Thyroid gland (tissue), 4 donors: Measurements from ENCODE around the gene DLGAP3. TPM values are rescaled to one million over a fixed set of nuclear protein-coding genes. Genes with fewer than 3 reads are reported as not detected.
A peak's percentile ranks its signal among the peaks of the same experiment; 100 is the strongest.

Experiments
- DNase-seq, 2 donors: peaks; one replicate each; pipeline ENCODE4 v3.0.0-alpha.2; 2019
- H3K27ac ChIP-seq, 3 donors: fragments of 200-600 bp; sonication (generic); 1 replicate in 2 of 3; 2 replicates in 1 of 3; pipeline ENCODE4 v1.5.1; 2016 to 2019; ENCODE audit warnings: mild to moderate bottlenecking in 1 of 3, moderate library complexity in 1 of 3
- H3K27me3 ChIP-seq: fragments of 200-600 bp; sonication (generic); one replicate; pipeline ENCODE4 v1.5.1; 2019
- H3K36me3 ChIP-seq, 2 donors: fragments of 200-600 bp; sonication (generic); one replicate each; pipeline ENCODE4 v1.5.1; 2016 to 2019
- H3K4me1 ChIP-seq, 2 donors: fragments of 200-600 bp; sonication (generic); one replicate each; pipeline ENCODE4 v1.5.1; 2017 to 2019
- H3K4me3 ChIP-seq, 3 donors: fragments of 200-600 bp; sonication (generic); replicated peaks in 1 of 3; 1 replicate in 2 of 3; 2 replicates in 1 of 3; pipeline ENCODE4 v1.5.1; 2016; ENCODE audit warnings: mild to moderate bottlenecking in 1 of 3
- H3K9me3 ChIP-seq: fragments of 200-600 bp; sonication (generic); one replicate; pipeline ENCODE4 v1.5.1; 2017
- CTCF ChIP-seq, 6 experiments: fragments of 200-600 bp in 3 of 6; fragments of 450-650 bp in 3 of 6; sonication (generic) in 3 of 6; IDR thresholded peaks; one replicate each; pipeline ENCODE4 v1.5.1; 2016 to 2019; ENCODE audit warnings: antibody characterized with exemption in 6 of 6, mild to moderate bottlenecking in 2 of 6, inconsistent platforms in 1 of 6, moderate library complexity in 1 of 6
- POLR2A ChIP-seq, 2 donors: fragments of 450-650 bp; IDR thresholded peaks; one replicate each; pipeline ENCODE4 v1.6.1; 2017; ENCODE audit warnings: antibody characterized with exemption in 2 of 2, mild to moderate bottlenecking in 2 of 2, moderate library complexity in 1 of 2
- WGBS, 2 donors: methylation state at CpG; one replicate each; pipeline ENCODE4 v1.1.5; 2017; 5-methylcytosine and 5-hydroxymethylcytosine counted together
- intact Hi-C: fragments of 100-400 bp; cut with DNase I; formaldehyde crosslinking; loops from one replicate; pipeline ENCODE4 v1.15.1; 2023
- total RNA-seq, 4 donors: library from RNA; depleted of rRNA; stranded (reverse); fragments of >200 nt; gene quantifications; one replicate each; pipeline ENCODE4 v1.2.3, GENCODE V29; 2016

DLGAP3 gene
- total RNA-seq, 4 donors from 2014 or later = 0.22 to 0.67 TPM; not detected in 2

- peak; percentile 94 to 96 for DNase-seq
- Histone ChIP-seq H3K9me3 (no peaks in the 10 kb centered on the region), H3K4me3 (no peak overlapping the region), H3K4me1 (peaks cover 5 to 36% of the 10 kb centered on the region in 2 donors), H3K36me3 (peaks cover 18 to 21% of the 10 kb centered on the region in 2 donors), H3K27ac (peak overlapping the region in 2 of 3 donors; percentile 37 to 89), H3K27me3 (no peaks in the 10 kb centered on the region)
- 12 to 22% methylated on average over 5 to 6 of the region's 6 CpGs for WGBS, 2 donors
- TF ChIP-seq CTCF (IDR thresholded peaks at IDR 0.05) (peak; percentile 93 to 100 (median 98)), POLR2A (IDR thresholded peaks at IDR 0.05) (no peak)
- intact Hi-C loops = loop anchor here (2.0 kb wide), 1 partner anchor 64 kb away; no protein-coding TSS in a partner anchor
These were observed 76.7 kb downstream of the DLGAP3 start for GRCh38 chr1:34852677-34853217.

- no peak for TF ChIP-seq POLR2A (IDR thresholded peaks at IDR 0.05)
- 39 to 55% methylated on average over 11 to 13 of the region's 13 CpGs for WGBS, 2 donors
- peaks cover 2 to 28% of the 10 kb centered on the region in 2 donors for H3K4me1 ChIP-seq
- no peak overlapping the region for H3K4me3 ChIP-seq
- peaks cover 18 to 21% of the 10 kb centered on the region in 2 donors for H3K36me3 ChIP-seq
- H3K9me3 ChIP-seq = no peaks in the 10 kb centered on the region
- peak; percentile 94 to 97 for DNase-seq
- no peaks in the 10 kb centered on the region for H3K27me3 ChIP-seq
- intact Hi-C loops = loop anchor here (2.0 kb wide), 1 partner anchor 63 kb away; no protein-coding TSS in a partner anchor
- H3K27ac ChIP-seq = peak overlapping the region; percentile 65 to 89 (median 68)
These were observed 77.9 kb downstream of the DLGAP3 start for GRCh38 chr1:34851431-34852105.

GRCh38 chr1:34850382-34850781 is 79.1 kb downstream of the DLGAP3 start:
- DNase-seq = no peak
- Histone ChIP-seq H3K36me3 (peaks cover 14 to 18% of the 10 kb centered on the region in 2 donors), H3K27me3 (no peaks in the 10 kb centered on the region), H3K9me3 (no peaks in the 10 kb centered on the region), H3K27ac (peak overlapping the region; percentile 65 to 89 (median 68)), H3K4me3 (no peak overlapping the region), H3K4me1 (peaks cover 2 to 28% of the 10 kb centered on the region in 2 donors)
- 84% methylated on average over 6 of the region's 6 CpGs for WGBS, 2 donors
- TF ChIP-seq CTCF (IDR thresholded peaks at IDR 0.05) (no peak), POLR2A (IDR thresholded peaks at IDR 0.05) (no peak)
- intact Hi-C loops = no loop called here

- DNase-seq = no peak
- 69 to 87% methylated on average over 7 of the region's 7 CpGs for WGBS, 2 donors
- peaks cover 2 to 43% of the 10 kb centered on the region in 2 donors for H3K4me1 ChIP-seq
- intact Hi-C loops = no loop called here
- TF ChIP-seq POLR2A (IDR thresholded peaks at IDR 0.05) (no peak), CTCF (IDR thresholded peaks at IDR 0.05) (no peak)
- H3K4me3 ChIP-seq = no peak overlapping the region
- H3K27me3 ChIP-seq = no peaks in the 10 kb centered on the region
- H3K9me3 ChIP-seq = no peaks in the 10 kb centered on the region
- H3K36me3 ChIP-seq = peaks cover 0 to 3% of the 10 kb centered on the region in 2 donors
- no peak overlapping the region for H3K27ac ChIP-seq
These were observed 82.4 kb downstream of the DLGAP3 start for GRCh38 chr1:34847094-34847493.

- H3K9me3 ChIP-seq = no peaks in the 10 kb centered on the region
- intact Hi-C loops = no loop called here
- 74 to 81% methylated on average over 2 of the region's 2 CpGs for WGBS, 2 donors
- H3K4me3 ChIP-seq = no peak overlapping the region
- no peak for DNase-seq
- H3K27me3 ChIP-seq = no peaks in the 10 kb centered on the region
- H3K27ac ChIP-seq = no peak overlapping the region
- H3K4me1 ChIP-seq = peaks cover 2 to 35% of the 10 kb centered on the region in 2 donors
- H3K36me3 ChIP-seq = peaks cover 0 to 3% of the 10 kb centered on the region in 2 donors
- TF ChIP-seq CTCF (IDR thresholded peaks at IDR 0.05) (no peak), POLR2A (IDR thresholded peaks at IDR 0.05) (no peak)
These were observed 83.2 kb downstream of the DLGAP3 start for GRCh38 chr1:34846265-34846664.
